NCI-H146 treated with DMSO at 0.1 percent for 48 hours (cell line): ENCODE results near the gene PDE4B.

ENCODE experiments used
- DNase-seq: peaks from one replicate; lab custom pipeline; 2025; ENCODE audit not compliant: unreplicated experiment; lab: John Stamatoyannopoulos, UW

PDE4B gene

GRCh38 chr1:66175581-66175980, 382.9 kb downstream of the PDE4B start:
- no peak for DNase-seq

GRCh38 chr1:66176012-66176715, 383.5 kb downstream of the PDE4B start:
- no peak for DNase-seq

GRCh38 chr1:66176832-66177231, 384.1 kb downstream of the PDE4B start:
- no peak for DNase-seq

- no peak for DNase-seq
Measured at GRCh38 chr1:66177510-66177909, 384.8 kb downstream of the PDE4B start.

GRCh38 chr1:66182026-66182425, 389.3 kb downstream of the PDE4B start:
- no peak for DNase-seq

- DNase-seq = no peak
Measured at GRCh38 chr1:66182551-66183178, 390.0 kb downstream of the PDE4B start.

- no peak for DNase-seq
Measured at GRCh38 chr1:66183400-66183799, 390.7 kb downstream of the PDE4B start.

- DNase-seq = no peak
Measured at GRCh38 chr1:66197120-66197519, 404.4 kb downstream of the PDE4B start.

GRCh38 chr1:66197785-66198184, 405.1 kb downstream of the PDE4B start:
- DNase-seq = no peak

- DNase-seq = no peak
Measured at GRCh38 chr1:66206563-66207144, 414.0 kb downstream of the PDE4B start.

GRCh38 chr1:66207484-66207883, 414.8 kb downstream of the PDE4B start:
- DNase-seq = no peak

- DNase-seq = no peak
Measured at GRCh38 chr1:66208632-66209031, 415.9 kb downstream of the PDE4B start.

- no peak for DNase-seq
Measured at GRCh38 chr1:66210635-66211244, 418.0 kb downstream of the PDE4B start.

GRCh38 chr1:66211521-66211920, 418.8 kb downstream of the PDE4B start:
- no peak for DNase-seq

GRCh38 chr1:66213491-66213890, 420.8 kb downstream of the PDE4B start:
- no peak for DNase-seq

- DNase-seq = no peak
Measured at GRCh38 chr1:66214901-66215300, 422.2 kb downstream of the PDE4B start.

GRCh38 chr1:66217021-66217420, 424.3 kb downstream of the PDE4B start:
- DNase-seq = no peak

GRCh38 chr1:66217561-66217960, 424.9 kb downstream of the PDE4B start:
- no peak for DNase-seq

GRCh38 chr1:66220477-66220876, 427.8 kb downstream of the PDE4B start:
- DNase-seq = no peak

GRCh38 chr1:66223681-66224080, 431.0 kb downstream of the PDE4B start:
- DNase-seq = no peak

- no peak for DNase-seq
Measured at GRCh38 chr1:66226985-66227384, 434.3 kb downstream of the PDE4B start.

- no peak for DNase-seq
Measured at GRCh38 chr1:66227966-66228365, 435.3 kb downstream of the PDE4B start.
